GM11168 (cell line): ENCODE data around the gene TIMM44.

ENCODE experiments used
- in situ Hi-C: fragments of 300-500 bp; cut with MboI; formaldehyde crosslinking; loops from one replicate; pipeline ENCODE4 v1.12.0; 2022; ENCODE audit warnings: low sequenced_read_pairs; ENCODE audit not compliant: unreplicated experiment

The TIMM44 gene

DNA sequence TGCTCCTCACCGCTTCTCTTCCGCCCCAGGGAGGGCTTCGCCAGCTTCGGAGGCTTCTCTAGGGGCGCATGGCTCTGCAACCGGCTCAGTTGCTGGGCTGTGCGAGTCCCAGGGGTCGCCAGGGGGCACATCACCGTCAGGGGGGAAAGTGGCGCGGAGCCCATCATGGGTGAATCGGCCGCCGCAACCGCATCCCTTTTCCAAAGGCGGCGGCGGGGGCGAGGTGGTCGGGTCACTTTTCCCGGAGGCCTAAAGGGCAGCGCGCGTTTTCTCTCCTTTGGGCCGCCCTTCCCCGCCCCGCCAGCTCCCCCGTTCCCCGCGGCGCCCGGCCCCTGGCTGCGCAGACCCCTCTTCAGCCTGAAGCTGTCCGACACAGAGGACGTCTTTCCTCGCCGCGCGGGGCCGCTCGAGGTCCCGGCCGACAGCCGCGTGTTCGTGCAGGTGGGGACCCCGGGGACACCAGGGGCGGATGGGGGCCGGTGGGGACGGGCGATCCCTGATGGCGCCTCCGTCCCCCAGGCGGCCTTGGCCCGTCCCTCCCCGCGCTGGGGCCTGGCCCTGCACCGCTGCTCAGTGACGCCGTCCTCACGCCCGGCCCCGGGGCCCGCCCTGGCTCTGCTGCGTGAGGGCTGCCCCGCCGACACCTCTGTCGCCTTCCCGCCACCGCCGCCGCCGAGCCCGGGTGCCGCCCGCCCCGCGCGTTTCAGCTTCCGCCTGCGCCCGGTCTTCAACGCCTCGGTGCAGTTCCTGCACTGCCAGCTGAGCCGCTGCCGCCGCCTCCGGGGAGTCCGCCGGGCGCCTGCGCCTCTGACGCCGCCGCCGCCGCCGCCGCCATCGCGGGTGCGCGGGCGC, 27.1 kb downstream of the TIMM44 start:
- in situ Hi-C loops: no loop called here

DNA sequence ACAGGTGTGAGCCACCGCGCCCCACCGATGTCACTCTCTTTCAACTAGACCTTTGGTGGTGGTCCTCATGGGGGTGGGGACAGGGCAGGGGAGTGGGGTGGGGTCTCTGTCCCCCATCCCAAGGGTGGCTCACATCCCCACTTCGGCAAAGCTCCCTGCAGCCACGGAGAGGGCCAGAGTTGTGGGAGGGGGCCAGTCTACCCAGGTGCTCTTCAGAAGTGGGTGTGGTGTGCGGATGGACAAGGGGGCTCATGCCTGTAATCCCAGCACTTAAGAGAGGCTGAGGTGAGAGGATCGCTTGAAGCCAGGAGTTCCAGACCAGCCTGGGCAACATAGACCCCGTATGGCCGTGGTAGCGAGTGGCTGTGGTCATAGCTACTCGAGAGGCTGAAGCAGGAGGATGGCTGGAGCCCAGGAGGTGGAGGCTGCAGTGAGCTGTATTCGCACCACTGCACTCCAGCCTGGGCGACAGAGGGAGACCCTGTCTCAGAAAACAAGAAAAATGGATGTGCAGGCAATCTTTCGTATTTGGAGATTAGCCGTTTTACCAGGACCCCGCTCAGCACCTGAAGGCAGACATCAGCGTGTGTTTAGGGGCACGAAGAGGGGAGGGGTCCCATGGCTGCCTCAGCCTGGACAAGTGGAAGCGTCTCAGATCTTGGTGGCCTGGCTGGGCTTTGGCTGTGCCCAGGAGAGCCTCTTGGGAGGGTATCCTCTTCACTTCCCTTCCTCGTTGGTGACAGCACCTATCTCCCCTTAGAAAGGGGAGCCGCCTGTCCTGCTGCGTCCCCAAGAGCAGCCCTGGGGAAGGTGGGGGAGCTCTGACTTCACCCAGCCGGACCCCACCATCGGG, 28.0 kb downstream of the TIMM44 start:
- in situ Hi-C loops: no loop called here

DNA sequence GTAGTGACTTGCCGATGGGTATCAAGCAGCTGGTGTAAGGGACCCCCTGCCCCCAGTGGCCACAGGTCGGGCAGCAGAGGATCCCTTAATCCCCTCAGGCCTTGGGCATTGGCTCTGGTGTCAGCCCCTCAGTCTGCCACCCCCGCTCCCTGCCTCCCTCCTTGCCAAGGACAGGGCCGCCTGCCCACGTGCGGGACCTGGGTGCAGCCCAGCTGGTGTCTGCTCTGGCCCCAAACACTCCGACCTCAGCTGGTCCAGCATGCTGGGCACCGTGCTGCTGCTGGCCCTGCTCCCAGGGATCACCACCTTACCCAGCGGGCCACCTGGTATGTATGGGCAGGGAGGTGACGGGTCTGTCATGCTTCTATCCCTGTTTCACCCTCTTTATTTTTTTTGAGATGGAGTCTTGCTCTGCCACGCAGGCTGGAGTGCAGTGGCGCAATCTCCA, 28.8 kb downstream of the TIMM44 start, which contains the start of gene TGFBR3L:
TGFBR3L (plus strand) TSS at position 233 of the 448 bp plus-strand sequence.
- in situ Hi-C loops: no loop called here

DNA sequence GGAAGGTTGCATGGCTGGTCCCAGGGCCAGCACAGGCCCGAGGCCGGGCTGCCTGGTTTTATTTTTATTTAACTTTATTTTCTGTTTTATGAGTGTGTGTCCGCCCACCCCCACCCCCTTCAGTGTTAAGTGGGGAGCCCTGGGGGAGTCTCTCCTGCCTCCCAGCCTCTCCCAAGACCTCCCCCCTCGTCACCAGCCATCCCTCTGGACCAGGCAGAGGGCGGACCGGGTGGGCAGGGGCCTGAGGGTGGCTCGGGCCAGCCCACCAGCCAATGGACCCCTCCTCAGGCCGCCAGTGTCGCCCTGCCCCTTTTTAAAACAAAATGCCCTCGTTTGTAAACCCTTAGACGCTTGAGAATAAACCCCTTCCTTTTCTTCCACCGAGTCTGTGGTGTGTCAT, 29.4 kb downstream of the TIMM44 start:
- in situ Hi-C loops: no loop called here

DNA sequence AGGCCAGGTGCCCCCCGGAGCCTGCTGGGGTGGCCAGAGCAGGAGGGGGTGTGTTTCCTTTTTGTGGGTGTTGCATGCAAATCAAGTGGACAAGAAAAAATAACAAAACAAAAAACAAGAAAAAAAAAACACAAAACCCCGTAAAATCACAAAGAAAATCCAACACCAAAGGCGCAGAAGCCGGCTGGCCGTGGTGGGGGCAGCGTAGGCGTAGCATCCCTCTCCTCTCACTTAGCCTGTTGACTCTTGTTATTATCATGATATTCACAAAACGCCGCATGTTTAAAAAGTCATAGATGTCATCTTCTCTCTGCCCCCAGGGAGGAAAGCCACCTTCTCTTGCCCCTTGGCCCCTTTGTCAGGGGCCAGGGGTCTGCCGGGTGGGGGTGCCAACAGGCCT, 29.8 kb downstream of the TIMM44 start:
- in situ Hi-C loops: no loop called here

DNA sequence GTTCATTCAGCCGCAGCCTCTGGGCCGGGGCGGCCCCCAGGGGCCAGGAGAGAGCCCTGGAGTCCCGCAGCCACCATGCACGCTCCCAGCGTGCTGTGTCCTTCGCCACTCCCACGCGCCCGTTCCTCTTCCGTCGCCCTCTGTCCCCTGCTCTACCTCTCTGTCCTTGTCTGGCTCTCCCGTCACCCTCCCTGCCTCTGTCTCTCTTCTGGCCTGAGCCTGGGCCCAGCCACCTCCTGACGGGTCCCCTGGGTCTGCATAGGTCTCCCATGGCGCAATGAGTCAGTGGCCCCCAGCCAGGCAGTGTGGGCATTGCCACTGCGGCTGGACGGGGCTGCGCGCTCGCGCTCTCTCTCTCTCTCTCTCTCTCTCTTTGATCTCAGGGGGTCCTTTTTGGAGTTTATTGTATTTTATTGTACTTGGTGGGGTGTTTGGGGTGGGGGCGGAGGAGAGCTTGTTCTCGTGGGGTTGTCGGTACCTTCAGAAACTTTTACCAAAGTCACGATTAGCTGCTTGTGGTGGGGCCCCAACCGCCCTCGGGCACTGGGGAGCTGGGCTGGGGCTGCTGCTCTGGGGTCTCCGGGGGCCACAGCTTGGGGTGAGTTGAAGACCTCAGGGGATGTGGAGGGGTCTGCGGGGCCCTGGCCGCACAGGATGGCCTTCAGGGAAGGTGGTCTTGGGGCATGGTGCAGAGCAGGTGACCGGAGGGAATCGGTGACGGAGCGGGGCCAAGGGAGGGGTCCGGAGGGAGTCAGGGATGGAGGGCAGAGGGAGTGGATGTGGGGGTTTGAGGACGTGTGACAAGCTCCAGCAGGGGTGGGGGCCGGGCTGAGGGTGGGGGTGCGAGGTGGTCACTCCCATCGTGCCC, 30.5 kb downstream of the TIMM44 start:
- in situ Hi-C loops: no loop called here

DNA sequence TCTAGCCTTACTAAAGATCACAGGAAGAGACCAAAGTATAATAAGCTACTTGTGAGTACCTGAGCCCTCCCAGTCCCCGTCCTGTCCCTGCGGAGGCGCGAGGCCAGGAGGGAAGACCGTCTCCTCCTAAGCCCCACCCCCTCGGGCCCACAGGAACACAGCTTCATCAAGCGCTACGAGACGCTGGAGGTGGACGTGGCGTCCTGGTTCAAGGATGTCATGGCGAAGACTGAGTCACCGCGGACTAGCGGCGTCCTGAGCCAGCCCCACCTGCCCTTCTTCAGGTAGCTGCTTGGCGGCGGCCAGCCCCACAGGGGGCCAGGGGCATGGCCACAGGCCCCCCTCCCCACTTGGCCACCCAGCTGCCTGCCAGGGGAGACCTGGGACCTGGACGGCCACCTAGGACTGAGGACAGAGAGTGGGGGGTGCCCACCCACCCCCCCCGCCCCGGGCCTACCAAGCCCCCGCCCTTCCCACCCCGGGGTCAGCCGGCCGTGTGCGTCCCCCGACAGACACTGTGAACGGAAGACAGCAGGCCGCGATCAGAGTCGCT, 31.2 kb downstream of the TIMM44 start:
- in situ Hi-C loops: no loop called here

DNA sequence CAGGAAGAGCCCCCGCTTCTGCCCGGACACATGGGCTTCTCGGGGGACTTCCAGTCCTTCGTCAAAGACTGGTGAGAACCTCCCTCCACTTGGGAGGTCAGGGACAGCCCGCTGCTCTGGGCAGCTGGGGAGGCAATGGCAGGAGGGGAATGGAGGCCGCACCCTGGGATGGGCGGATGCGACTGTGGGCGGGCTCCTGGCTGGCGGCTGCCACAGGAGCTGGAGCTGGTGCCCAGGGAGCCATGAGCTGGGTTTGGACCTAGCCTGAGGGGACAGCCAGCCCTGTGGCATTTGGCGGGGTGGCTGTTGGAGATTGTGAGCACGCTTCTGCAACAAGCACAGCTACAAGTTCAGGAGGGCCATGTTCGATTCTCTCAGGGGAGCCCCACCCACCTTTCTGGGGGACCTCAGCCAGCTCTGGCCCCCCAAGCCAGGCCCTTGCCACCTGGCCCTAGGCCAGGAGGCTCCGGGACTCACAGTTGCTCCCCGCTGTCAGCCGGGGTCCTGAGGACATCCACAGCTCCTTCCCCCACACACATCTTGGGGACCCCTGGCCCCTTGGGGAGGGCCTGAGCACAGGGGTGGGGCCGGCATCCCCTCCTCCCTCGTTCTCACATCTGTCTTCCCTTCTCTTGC, 31.8 kb downstream of the TIMM44 start:
- in situ Hi-C loops: no loop called here

DNA sequence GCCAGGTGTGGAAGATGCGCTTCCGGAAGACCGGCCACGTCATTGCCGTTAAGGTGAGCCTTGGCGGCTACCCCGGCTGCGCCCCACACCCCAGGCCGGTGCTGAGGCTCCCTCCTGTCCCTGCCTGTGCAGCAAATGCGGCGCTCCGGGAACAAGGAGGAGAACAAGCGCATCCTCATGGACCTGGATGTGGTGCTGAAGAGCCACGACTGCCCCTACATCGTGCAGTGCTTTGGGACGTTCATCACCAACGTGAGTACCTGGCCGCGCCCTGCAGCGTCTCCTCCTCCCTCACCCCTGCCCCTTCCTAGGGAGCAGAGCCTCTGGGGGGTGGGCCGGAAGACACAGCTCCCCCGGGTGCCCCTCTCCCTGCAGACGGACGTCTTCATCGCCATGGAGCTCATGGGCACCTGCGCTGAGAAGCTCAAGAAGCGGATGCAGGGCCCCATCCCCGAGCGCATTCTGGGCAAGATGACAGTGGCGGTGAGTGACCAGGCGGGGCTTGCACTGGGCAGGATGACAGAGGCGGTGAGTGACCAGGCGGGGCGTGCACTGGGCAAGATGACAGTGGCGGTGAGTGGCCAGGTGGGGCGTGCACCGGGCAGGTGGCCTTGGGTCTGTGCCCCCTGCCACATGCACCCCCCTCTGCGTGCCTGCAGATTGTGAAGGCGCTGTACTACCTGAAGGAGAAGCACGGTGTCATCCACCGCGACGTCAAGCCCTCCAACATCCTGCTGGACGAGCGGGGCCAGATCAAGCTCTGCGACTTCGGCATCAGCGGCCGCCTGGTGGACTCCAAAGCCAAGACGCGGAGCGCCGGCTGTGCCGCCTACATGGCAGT, 32.9 kb downstream of the TIMM44 start:
- in situ Hi-C loops: no loop called here

DNA sequence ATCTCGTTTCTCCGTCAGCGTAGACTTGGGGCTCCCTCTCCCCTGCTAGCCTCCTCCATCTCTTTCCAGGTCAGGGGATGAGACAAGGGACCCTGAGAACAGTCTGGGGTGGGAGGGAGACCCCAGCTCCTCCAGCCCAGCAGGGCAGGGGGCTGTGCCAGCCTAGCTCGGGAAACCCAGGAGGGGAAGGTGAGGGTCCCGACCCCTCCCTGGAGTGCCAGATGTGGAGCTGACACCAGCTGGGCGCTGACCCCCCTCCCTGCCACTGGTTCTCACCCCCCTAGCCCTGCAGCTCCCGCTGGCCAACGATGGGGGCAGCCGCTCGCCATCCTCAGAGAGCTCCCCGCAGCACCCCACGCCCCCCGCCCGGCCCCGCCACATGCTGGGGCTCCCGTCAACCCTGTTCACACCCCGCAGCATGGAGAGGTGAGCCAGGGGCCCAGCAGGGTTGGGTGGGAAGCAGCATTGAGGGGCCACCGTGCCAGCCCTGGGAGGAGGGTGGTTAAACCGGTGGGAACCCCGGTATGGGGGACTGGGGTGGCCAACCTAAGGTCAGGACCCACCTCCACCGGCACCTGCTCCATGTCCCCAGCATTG, 33.9 kb downstream of the TIMM44 start:
- in situ Hi-C loops: no loop called here

DNA sequence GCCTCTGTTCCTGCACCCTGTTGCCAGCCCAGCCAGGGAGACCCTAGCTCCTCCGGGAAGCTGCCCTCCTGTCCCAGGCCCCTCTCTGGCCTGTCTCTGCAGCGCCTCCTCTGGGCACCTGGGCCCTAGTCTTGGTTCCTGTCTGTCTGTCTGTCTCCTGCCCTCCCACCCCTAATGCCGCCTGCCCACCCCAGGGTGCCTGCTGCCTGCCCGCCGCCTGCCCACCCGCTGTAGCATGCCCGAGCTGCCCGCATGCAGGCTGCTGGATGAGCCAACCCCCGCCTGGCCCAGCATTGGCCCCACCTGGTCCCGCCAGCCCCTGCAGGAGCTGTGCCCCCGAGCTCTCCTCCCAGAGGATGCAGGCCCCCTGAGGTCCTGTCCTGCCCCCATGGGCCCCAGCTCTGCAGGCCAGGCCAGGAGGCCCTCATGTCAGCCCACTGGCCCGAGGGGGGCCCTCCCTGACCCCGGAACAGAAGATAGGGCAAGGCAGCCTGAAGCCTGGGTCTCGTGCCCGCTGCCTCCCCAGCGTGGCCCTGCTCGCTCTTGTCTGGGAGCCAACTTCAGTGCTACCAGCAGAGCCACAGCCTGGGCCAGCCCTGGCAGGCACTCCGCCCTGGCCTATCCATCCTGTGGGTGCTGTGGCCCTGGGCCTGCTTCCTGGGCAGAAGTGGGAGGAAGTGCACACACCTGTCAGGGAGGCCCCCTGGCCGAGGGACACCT, 34.6 kb downstream of the TIMM44 start:
- in situ Hi-C loops: no loop called here

DNA sequence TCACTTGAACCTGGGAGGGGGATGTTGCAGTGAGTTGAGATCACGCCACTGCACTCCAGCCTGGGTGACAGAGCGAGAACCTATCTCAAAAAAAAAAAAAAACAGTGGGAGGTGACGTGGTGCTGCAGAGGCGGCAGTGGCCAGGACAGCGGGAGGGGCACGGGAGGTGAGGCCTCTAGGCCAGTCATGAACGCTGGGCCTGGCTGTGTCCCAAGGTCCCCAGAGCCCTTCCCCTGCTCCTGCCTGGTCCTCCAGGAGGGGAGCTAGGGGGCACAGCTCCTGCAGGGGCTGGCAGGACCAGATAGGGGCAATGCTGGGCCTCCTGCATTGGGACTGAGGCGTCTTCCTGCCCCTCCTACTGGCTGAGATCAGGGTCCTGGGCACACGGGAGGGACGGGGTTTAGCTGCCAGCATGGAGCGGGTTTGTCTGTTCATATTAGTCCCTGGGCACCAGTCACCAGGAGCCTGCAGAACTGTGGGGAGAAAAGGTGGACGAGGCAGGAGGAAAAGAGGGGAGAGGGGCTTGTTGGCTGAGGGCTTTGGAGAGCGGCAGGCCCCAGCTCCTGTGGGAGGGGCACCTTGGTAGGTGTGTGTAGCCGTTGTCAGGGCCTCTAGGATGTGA, 35.3 kb downstream of the TIMM44 start:
- in situ Hi-C loops: no loop called here

DNA sequence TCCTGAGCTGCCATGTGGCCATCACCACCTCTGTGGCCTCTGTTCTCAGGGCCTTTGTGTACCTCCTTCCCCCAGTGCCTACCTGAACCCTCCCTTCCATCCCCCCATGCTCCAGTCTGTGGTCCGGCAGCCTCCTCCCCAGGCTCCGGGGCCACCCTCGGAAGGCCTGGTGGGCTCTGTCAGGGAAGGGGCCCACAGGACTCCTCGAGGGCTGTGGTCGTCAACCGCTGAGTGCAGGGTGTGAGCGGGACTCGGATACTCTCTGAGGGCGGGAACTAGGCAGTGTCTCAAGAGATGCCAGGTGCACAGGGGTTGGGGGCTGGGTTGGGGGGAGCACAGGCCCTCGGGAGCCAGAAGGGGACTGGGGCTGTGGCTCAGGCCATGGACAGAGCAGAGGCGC, 35.9 kb downstream of the TIMM44 start:
- in situ Hi-C loops: no loop called here

DNA sequence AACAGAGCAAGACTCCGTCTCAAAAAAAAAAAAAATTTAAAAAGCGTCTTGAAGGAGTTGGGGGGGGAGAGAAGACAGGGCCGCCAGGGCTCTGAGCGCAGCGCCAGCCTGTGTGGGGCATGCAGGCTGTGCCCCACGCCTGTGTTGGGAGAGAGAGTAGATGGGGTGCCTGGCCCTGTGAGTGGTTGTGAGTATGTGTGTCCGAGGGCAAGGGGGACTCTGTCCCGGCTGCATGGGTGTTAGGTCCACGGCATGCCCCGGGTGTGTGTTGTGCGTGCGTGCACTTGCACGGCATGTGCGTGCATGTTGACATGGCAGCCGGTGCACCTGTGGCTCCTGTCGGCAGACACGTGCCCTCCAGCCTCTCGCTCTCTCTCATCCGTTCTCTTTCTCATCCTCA, 36.3 kb downstream of the TIMM44 start:
- in situ Hi-C loops: no loop called here

DNA sequence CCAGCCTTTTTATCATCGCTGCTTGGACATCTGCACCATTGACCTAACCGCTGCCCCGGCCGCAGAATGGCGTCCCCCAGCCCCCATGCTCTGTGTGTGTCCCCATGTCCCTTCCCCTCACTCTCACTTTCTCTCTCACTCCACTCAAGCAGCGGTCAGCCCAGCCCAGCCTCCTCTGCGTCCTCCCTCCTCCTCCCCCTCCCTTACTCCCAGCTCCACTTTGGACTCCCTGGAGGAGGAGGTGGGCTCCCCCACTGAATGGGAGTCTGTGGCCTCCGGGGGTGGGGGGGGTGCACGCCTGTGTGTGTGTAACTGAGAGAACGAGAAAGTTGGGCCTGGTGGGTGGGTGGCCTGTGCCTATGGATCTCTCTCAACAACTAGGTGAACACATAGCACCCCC, 37.6 kb downstream of the TIMM44 start:
- in situ Hi-C loops: no loop called here

DNA sequence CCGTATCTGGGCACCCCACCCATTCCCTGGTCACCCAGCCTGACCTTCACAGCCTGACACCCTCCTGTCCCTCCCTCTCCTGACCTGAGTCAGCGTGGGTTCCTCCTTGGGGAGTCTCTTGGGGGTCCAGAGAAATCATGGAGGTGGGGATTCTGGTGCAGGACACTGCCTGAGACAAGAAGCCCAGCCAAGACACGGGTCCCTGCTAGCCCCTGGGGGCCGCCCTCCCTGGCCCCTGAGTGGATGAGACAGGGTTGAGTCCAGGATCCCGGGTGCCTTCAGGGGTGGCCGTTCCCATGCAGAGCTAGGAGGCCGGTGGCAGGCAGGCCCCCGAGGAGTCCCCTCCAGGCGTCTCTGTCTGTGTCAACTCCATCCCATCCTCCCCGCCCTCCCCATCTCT, 38.2 kb downstream of the TIMM44 start:
- in situ Hi-C loops: no loop called here
